CD14-positive monocyte (primary cell): Measurements from ENCODE around the gene LRP8. TPM values are rescaled to one million over a fixed set of nuclear protein-coding genes. Genes with fewer than 3 reads are reported as not detected.
A peak's percentile ranks its signal among the peaks of the same experiment; 100 is the strongest.

ENCODE experiments used
- DNase-seq, 3 donors: peaks; one replicate each; pipeline ENCODE4 v3.0.0-alpha.2; 2011 to 2022
- H2AFZ ChIP-seq: 2 replicates; pipeline ENCODE4 v1.6.0; 2012; ENCODE audit warnings: mild to moderate bottlenecking, low read depth, low read length, inconsistent platforms; ENCODE audit not compliant: insufficient read depth, poor library complexity, severe bottlenecking
- H3K27ac ChIP-seq, 2 donors: 1 replicate in 1 of 2; 2 replicates in 1 of 2; pipeline ENCODE4 v1.5.1; 2012 to 2013; ENCODE audit warnings: low read length in 2 of 2, control low read depth in 1 of 2, inconsistent platforms in 1 of 2, low read depth in 1 of 2, mild to moderate bottlenecking in 1 of 2
- H3K27me3 ChIP-seq, 2 donors: one replicate each; pipeline versions ENCODE4 v1.6.0 to v1.6.1; 2011 to 2013; ENCODE audit warnings: low read length in 2 of 2; ENCODE audit not compliant: control insufficient read depth in 2 of 2, insufficient read depth in 2 of 2
- H3K36me3 ChIP-seq, 2 donors: replicated peaks in 1 of 2; 1 replicate in 1 of 2; 2 replicates in 1 of 2; pipeline versions ENCODE4 v1.5.1 to v1.6.1; 2012 to 2013; ENCODE audit warnings: low read length in 2 of 2, control low read depth in 1 of 2, inconsistent platforms in 1 of 2, mild to moderate bottlenecking in 1 of 2; ENCODE audit not compliant: insufficient read depth in 2 of 2, control insufficient read depth in 1 of 2
- H3K4me1 ChIP-seq, 2 donors: 1 replicate in 1 of 2; 2 replicates in 1 of 2; pipeline versions ENCODE4 v1.5.1 to v1.6.1; 2012 to 2013; ENCODE audit warnings: low read length in 2 of 2, control low read depth in 1 of 2, inconsistent platforms in 1 of 2, mild to moderate bottlenecking in 1 of 2, moderate library complexity in 1 of 2; ENCODE audit not compliant: insufficient read depth in 2 of 2, control insufficient read depth in 1 of 2
- H3K4me2 ChIP-seq: replicated peaks from 2 replicates; pipeline ENCODE3; 2012; ENCODE audit warnings: low read length, moderate library complexity, mild to moderate bottlenecking; ENCODE audit not compliant: poor library complexity, severe bottlenecking; ENCODE audit errors: extremely low read depth
- H3K4me3 ChIP-seq, 3 experiments: fragments of 200-600 bp in 1 of 3; sonication (generic) in 1 of 3; replicated peaks in 1 of 3; 1 replicate in 2 of 3; 2 replicates in 1 of 3; pipeline ENCODE4 v1.5.1; 2011 to 2013; ENCODE audit warnings: low read length in 3 of 3, mild to moderate bottlenecking in 3 of 3, control low read depth in 2 of 3, low read depth in 2 of 3, inconsistent platforms in 1 of 3, moderate library complexity in 1 of 3
- H3K79me2 ChIP-seq: 2 replicates; pipeline ENCODE4 v1.6.0; 2012; ENCODE audit warnings: mild to moderate bottlenecking, control low read depth, inconsistent platforms, low read length, moderate library complexity; ENCODE audit not compliant: insufficient read depth
- H3K9ac ChIP-seq: 2 replicates; pipeline ENCODE4 v1.6.0; 2017; ENCODE audit warnings: low read length, mild to moderate bottlenecking; ENCODE audit not compliant: insufficient read depth, poor library complexity, severe bottlenecking
- H3K9me3 ChIP-seq, 2 donors: replicated peaks in 1 of 2; 1 replicate in 1 of 2; 2 replicates in 1 of 2; pipeline versions ENCODE4 v1.5.1 to v1.6.1; 2012 to 2013; ENCODE audit warnings: low read length in 2 of 2, control low read depth in 1 of 2; ENCODE audit not compliant: control insufficient read depth in 1 of 2, insufficient read depth in 1 of 2
- H4K20me1 ChIP-seq: 2 replicates; pipeline ENCODE4 v1.6.0; 2012; ENCODE audit warnings: mild to moderate bottlenecking, low read length, control low read depth, moderate library complexity; ENCODE audit not compliant: insufficient read depth
- H3K27ac Mint-ChIP-seq, 7 donors: one replicate each; pipeline ENCODE4 v1.8.0; 2020; ENCODE audit warnings: mild to moderate bottlenecking in 7 of 7, mixed read lengths in 7 of 7, moderate library complexity in 6 of 7, inconsistent platforms in 2 of 7
- H3K27me3 Mint-ChIP-seq, 3 donors: one replicate each; pipeline ENCODE4 v1.8.0; 2021 to 2022; ENCODE audit warnings: low read depth in 3 of 3, mild to moderate bottlenecking in 3 of 3, mixed read lengths in 3 of 3, moderate library complexity in 3 of 3, inconsistent platforms in 1 of 3
- H3K36me3 Mint-ChIP-seq, 2 donors: one replicate each; pipeline ENCODE4 v1.8.0; 2020; ENCODE audit warnings: mixed read lengths in 2 of 2, inconsistent platforms in 1 of 2, mild to moderate bottlenecking in 1 of 2
- H3K4me1 Mint-ChIP-seq: one replicate; pipeline ENCODE4 v1.8.0; 2020; ENCODE audit warnings: mild to moderate bottlenecking, mixed read lengths
- H3K4me3 Mint-ChIP-seq, 2 donors: one replicate each; pipeline ENCODE4 v1.8.0; 2020; ENCODE audit warnings: mild to moderate bottlenecking in 2 of 2, mixed read lengths in 2 of 2, moderate library complexity in 1 of 2
- H3K9me3 Mint-ChIP-seq, 7 donors: one replicate each; pipeline ENCODE4 v1.8.0; 2020 to 2022; ENCODE audit warnings: mixed read lengths in 7 of 7, mild to moderate bottlenecking in 6 of 7, moderate library complexity in 6 of 7, inconsistent platforms in 2 of 7
- WGBS: methylation state at CpG from one replicate; pipeline ENCODE4 v1.1.5; 2013; ENCODE audit warnings: missing lambda C conversion rate; ENCODE audit not compliant: insufficient coverage; 5-methylcytosine and 5-hydroxymethylcytosine counted together
- intact Hi-C, 2 donors: fragments of 100-400 bp; cut with micrococcal nuclease; formaldehyde crosslinking; loops; one replicate each; pipeline versions ENCODE4 v1.15.0 to v1.15.1; 2023
- polyA plus RNA-seq, 3 donors: library from polyadenylated mRNA; depleted of rRNA in 1 of 3; unstranded in 2 of 3; stranded (reverse) in 1 of 3; fragments of 300-500 nt in 2 of 3; fragments of >200 nt in 1 of 3; fragmentation: Illumina TruSeq in 2 of 3; gene quantifications; 1 replicate in 2 of 3; 2 replicates in 1 of 3; pipeline ENCODE4 v1.2.3, GENCODE V29; 2012 to 2021
- TF ChIP-seq, protein P1 (sequence below): fragments of 200-600 bp; IDR thresholded peaks from one replicate; pipeline ENCODE4 v1.8.0; 2022; ENCODE audit warnings: antibody characterized with exemption, mild to moderate bottlenecking

LRP8 gene
- polyA plus RNA-seq, 3 donors, result 0.76 to 11.3 (median 0.95) TPM

DNA sequence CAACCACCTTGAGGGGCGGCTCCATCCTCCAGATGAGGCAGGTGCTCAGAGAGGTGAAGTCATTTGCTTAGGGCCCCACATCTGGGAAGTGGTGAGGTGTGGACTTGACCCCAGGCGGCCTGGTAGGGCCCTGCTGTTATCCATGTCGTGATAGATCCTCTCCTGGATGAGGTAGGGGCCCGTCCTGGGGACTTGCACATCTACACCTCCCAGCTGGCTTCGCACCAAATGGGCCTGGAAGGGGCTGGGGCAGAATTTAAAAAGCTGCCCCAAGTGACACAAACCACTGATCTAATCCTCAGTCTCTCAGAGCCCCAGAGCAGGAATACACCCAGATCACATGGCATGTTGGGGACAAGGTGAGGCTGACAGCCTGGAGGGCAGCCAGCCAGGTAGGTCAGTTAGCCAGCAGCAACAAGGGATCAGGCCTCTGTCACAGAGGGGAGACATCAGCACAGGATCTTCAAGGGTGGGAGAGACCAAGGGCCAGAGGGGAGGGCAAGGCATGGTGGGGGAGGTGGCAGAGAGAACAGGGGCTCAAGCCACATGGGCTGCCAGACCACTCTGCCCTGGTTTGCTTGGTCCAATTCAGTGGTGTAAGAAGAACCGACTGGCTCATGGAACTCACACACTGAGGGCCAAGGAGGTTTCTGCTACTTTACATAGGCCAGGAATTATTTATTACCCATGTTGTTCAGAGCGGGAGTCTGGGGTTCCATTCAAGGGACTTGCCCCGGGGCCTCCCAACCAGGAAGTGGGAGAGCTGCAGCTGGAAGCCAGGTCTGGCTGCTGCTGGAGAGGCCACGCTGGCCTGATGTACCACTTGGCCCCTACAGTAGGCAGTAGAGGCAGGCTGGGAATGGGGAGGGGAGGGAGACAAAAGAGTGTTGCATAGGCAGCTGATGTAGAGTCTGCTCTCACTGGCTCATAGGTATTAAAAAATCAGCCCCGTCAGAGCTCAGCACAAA lies 12.1 kb downstream of the LRP8 start:
- H3K36me3 Mint-ChIP-seq, result peaks cover 25 to 69% of the 10 kb centered on the region in 2 donors
- no peaks in the 10 kb centered on the region for H3K9me3 Mint-ChIP-seq
- Histone ChIP-seq H3K9me3 (no peaks in the 10 kb centered on the region), H3K27me3 (no peaks in the 10 kb centered on the region), H3K79me2 (peaks cover 39% of the 10 kb centered on the region), H3K4me2 (no peak overlapping the region), H3K9ac (peak overlapping the region; percentile 15), H3K4me1 (no peaks in the 10 kb centered on the region), H3K27ac (no peak overlapping the region), H3K36me3 (peaks cover 7 to 55% of the 10 kb centered on the region in 2 donors), H2AFZ (no peak overlapping the region), H4K20me1 (no peaks in the 10 kb centered on the region), H3K4me3 (no peak overlapping the region)
- peak overlapping the region in 4 of 7 donors; percentile 9 to 40 (median 30) for H3K27ac Mint-ChIP-seq
- TF ChIP-seq, protein P1, sequence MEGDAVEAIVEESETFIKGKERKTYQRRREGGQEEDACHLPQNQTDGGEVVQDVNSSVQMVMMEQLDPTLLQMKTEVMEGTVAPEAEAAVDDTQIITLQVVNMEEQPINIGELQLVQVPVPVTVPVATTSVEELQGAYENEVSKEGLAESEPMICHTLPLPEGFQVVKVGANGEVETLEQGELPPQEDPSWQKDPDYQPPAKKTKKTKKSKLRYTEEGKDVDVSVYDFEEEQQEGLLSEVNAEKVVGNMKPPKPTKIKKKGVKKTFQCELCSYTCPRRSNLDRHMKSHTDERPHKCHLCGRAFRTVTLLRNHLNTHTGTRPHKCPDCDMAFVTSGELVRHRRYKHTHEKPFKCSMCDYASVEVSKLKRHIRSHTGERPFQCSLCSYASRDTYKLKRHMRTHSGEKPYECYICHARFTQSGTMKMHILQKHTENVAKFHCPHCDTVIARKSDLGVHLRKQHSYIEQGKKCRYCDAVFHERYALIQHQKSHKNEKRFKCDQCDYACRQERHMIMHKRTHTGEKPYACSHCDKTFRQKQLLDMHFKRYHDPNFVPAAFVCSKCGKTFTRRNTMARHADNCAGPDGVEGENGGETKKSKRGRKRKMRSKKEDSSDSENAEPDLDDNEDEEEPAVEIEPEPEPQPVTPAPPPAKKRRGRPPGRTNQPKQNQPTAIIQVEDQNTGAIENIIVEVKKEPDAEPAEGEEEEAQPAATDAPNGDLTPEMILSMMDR, result no peak
- DNase-seq, result no peak
- H3K4me1 Mint-ChIP-seq, result peaks cover 3% of the 10 kb centered on the region
- intact Hi-C loops, result no loop called here
- no peaks in the 10 kb centered on the region for H3K27me3 Mint-ChIP-seq
- no peak overlapping the region for H3K4me3 Mint-ChIP-seq
- 24% methylated on average over 3 of the region's 10 CpGs for WGBS

DNA sequence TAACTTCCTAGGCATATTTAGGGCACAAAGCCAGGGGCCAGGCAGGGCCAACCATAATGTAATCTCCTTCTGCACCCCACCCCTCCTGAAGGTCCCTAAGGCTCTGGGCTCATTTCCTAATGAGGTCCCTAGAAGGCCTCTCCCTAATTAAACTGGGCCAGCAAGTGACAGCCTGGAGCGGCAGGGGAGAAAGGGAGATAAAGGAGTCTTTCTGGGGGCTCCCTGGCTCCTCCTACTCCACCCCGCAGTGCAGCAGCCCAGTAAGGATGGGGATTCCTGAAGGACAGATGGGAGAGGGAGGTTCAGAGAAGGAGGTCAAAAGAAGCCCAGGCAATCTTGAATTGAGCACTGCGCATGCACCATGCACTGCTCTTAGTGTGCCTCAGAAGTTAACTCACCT lies 12.8 kb downstream of the LRP8 start:
- Mint-ChIP-seq H3K27ac (peak overlapping the region in 1 of 7 donors; percentile 32), H3K9me3 (no peaks in the 10 kb centered on the region)

More for the DNA sequence above, 12.8 kb downstream of the LRP8 start:
- DNase-seq, result no peak
- H3K4me1 Mint-ChIP-seq, result peaks cover 3% of the 10 kb centered on the region
- Histone ChIP-seq H3K27me3 (no peaks in the 10 kb centered on the region), H4K20me1 (no peaks in the 10 kb centered on the region), H3K79me2 (peaks cover 40% of the 10 kb centered on the region), H2AFZ (no peak overlapping the region), H3K4me2 (no peak overlapping the region), H3K9ac (no peak overlapping the region), H3K4me3 (no peak overlapping the region), H3K36me3 (peaks cover 7 to 53% of the 10 kb centered on the region in 2 donors), H3K27ac (no peak overlapping the region), H3K4me1 (no peaks in the 10 kb centered on the region), H3K9me3 (no peaks in the 10 kb centered on the region)
- no CpG with 5 or more reads among the region's 3 CpGs for WGBS
- TF ChIP-seq, protein P1, result no peak
- peaks cover 25 to 69% of the 10 kb centered on the region in 2 donors for H3K36me3 Mint-ChIP-seq
- no peaks in the 10 kb centered on the region for H3K27me3 Mint-ChIP-seq
- intact Hi-C loops, result no loop called here
- no peak overlapping the region for H3K4me3 Mint-ChIP-seq
